ENCODE measurements around the gene IFNGR1.
A peak's percentile ranks its signal among the peaks of the same experiment; 100 is the strongest.

IFNGR1 gene

DNA sequence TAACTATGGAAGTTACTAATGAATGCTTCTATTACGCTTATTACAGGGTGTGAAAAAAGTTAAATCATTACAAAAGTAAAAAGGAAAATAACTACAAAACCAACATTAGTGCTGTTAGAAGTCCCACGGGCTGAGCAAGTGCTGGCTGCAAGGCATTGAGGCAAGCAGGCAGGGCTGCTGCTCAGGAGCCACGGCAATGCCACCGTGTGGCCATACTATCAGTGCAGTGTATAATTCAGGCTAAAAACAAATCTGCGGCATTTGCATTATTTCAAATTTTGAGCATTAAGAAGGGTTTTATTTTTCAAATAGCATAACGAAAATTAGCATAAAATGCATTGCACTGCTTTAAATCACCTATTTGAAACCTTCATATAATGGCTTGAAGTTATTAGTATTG lies 17.1 kb downstream of the IFNGR1 start:
- H3K27ac ChIP-seq, result no peak overlapping the region
- TF ChIP-seq, protein P1, sequence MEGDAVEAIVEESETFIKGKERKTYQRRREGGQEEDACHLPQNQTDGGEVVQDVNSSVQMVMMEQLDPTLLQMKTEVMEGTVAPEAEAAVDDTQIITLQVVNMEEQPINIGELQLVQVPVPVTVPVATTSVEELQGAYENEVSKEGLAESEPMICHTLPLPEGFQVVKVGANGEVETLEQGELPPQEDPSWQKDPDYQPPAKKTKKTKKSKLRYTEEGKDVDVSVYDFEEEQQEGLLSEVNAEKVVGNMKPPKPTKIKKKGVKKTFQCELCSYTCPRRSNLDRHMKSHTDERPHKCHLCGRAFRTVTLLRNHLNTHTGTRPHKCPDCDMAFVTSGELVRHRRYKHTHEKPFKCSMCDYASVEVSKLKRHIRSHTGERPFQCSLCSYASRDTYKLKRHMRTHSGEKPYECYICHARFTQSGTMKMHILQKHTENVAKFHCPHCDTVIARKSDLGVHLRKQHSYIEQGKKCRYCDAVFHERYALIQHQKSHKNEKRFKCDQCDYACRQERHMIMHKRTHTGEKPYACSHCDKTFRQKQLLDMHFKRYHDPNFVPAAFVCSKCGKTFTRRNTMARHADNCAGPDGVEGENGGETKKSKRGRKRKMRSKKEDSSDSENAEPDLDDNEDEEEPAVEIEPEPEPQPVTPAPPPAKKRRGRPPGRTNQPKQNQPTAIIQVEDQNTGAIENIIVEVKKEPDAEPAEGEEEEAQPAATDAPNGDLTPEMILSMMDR (IDR thresholded peaks at IDR 0.05), result peak; percentile 16; the same call in 1 of the 2 replicates
- no peak for TF ChIP-seq ZFX (IDR thresholded peaks at IDR 0.05; ENCODE audit: borderline replicate concordance)

DNA sequence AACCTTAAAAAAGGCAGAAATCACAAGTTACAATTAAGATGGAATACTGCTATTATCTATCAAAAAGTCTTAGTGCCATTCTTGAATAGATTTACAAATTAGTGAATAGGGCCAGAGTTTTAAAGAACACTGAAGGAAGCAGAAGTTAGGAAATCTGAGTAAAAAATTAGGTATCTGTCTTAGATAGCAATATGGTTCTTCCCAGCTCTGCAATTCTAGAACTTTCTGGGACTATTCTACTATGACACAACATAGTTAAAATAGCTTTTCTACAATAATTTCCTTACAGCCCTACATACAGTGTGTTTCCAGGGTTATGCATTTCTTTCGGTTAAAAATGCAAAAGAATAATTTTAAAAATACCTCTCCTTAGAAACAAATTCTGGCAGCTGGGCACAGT lies 18.2 kb downstream of the IFNGR1 start:
- no peak overlapping the region for H3K27ac ChIP-seq
- TF ChIP-seq, protein P1 (IDR thresholded peaks at IDR 0.05), result no peak
- TF ChIP-seq ZFX (IDR thresholded peaks at IDR 0.05; ENCODE audit: borderline replicate concordance), result no peak

DNA sequence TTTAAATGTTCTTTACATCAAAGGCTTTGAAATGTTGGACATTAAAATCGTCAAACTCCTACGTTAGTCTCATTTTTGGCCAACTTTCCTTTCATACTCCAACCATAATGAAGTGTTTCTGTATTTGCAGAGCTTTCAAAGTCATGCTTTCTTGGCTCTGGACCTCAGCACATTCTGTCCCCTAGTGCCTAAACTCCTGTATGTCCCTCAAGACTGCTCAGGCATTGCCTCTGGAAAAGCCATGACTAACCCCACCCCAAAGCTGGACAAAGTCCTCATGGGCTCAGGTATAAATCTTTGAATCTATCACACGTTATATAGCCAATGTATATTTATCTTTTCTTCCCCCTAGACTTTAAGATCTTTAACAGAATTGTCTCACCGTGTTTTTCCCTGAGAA lies 18.9 kb downstream of the IFNGR1 start:
- no peak for TF ChIP-seq ZFX (IDR thresholded peaks at IDR 0.05; ENCODE audit: borderline replicate concordance)
- TF ChIP-seq, protein P1 (IDR thresholded peaks at IDR 0.05), result no peak
- no peak overlapping the region for H3K27ac ChIP-seq

DNA sequence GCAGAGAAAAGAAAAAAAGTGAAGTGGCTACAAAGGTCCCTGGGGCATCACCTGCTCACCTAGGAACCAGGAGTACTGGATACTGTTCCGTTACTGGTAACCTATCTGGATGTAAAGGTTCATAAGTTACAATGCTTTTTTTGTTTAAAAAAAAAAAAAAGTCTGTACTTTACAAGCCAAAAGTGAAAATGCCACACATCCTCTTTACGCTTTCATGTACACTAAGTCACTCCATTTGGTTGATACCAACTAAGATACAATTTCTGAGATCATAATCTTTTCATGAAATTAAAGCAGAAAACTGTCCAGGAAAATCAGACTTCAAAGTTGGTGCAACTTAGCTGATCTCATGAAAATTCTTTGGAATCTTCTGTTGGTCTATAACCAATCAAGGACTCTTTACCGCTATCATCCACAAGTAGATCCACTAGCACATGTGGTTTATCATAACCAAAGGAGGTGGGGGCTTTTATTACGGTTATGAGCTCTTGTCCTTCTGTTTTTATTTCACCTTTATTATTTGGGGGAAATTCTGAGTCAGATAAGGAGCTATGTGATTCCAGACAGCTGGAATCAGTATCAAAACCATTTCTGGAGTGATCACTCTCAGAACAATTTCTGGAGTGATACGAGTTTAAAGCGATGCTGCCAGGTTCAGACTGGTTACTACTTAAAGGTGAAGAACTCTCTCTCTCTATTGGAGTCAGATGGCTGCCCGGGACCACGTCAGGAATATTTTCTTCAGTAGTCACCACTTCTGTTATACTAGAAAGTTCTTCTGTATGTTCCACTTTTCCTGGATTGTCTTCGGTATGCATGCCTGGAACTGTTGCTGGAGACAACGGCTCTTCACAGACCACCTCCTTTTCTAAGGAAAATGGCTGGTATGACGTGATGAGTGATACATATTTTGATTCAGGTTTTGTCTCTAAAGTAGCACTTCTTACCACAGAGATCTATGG lies 21.2 kb downstream of the IFNGR1 start:
- no peak for TF ChIP-seq ZFX (IDR thresholded peaks at IDR 0.05; ENCODE audit: borderline replicate concordance)
- TF ChIP-seq, protein P1 (IDR thresholded peaks at IDR 0.05), result no peak
- no peak overlapping the region for H3K27ac ChIP-seq

DNA sequence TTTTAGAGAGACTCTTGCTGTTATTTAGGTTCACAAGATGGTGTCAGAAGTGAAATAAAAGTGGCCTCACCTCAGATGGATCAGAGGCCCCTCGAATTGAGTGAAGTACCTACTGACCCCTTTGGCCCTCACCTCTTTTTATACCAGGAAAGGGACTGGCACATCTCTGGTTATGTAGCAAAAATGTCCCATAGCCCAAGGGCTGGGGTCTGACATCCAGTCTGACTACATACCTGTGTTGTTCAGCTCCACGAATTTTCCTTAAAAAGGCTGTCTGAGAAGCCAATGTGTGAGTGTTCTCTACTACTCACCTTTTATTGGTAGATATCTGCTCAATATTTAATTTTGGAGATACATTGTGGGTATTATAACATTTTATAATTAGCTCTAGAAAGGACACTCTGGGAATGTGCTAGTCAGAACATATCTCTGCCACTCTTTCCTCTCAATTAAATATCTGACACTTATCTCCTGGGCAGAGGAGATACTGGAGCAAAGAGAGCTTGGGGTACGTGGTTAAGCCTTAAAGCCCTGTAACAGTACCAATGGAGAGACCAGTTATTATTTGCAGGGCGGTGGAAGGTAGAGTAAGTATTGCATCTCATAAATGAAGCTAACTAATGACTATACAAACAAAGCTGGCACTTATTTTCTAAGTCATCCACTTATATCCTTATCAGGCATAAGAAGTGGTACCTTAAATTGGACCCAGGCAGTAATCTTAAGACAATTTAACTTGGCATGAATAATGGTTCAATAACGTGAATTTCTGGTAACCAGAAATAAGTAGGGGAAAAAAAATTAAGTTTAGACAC lies 25.7 kb downstream of the IFNGR1 start:
- no peak overlapping the region for H3K27ac ChIP-seq
- TF ChIP-seq, protein P1 (IDR thresholded peaks at IDR 0.05), result no peak
- TF ChIP-seq ZFX (IDR thresholded peaks at IDR 0.05; ENCODE audit: borderline replicate concordance), result no peak

DNA sequence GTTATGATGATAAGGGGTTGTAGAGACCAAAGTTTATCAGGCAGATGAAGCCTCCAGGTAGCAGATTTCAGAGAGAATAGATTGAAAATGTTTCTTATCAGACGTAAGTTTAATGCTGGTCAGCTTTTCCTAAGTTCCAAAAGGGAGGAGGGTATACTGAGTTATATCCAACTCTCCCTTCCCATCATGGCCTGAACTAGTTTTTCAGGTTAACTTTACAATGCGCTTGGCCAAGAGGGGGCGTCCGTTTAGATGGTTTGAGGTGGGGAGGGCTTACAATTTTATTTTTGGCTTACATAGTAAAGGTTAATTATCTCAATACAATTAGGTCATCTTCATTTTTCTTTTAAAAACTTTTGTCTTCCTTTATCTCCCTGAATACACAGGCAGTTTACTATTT lies 26.4 kb downstream of the IFNGR1 start:
- TF ChIP-seq, protein P1 (IDR thresholded peaks at IDR 0.05), result no peak
- TF ChIP-seq ZFX (IDR thresholded peaks at IDR 0.05; ENCODE audit: borderline replicate concordance), result no peak
- H3K27ac ChIP-seq, result no peak overlapping the region
